Heart left ventricle (tissue), 16 donors: ENCODE results near the gene NXPH4. TPM values are rescaled to one million over a fixed set of nuclear protein-coding genes. Genes with fewer than 3 reads are reported as not detected.

Source experiments
- ATAC-seq, 4 donors: fragments of 200-7000 bp; cut with Tn5 transposase; one replicate each; pipeline ENCODE4 v1.9.1; 2020 to 2022; ENCODE audit warnings: moderate library complexity in 4 of 4, mild to moderate bottlenecking in 3 of 4, moderate number of reproducible peaks in 1 of 4
- DNase-seq, 5 donors: peaks; one replicate each; pipeline ENCODE4 v3.0.0-alpha.2; 2020
- H3K27ac ChIP-seq, 12 donors: fragments of 200-600 bp; sonication (generic) in 4 of 12; one replicate each; pipeline versions ENCODE4 v1.5.0 to v1.8.0; 2016 to 2022; ENCODE audit warnings: mild to moderate bottlenecking in 2 of 12
- H3K27me3 ChIP-seq, 9 donors: fragments of 200-600 bp; sonication (generic) in 2 of 9; one replicate each; pipeline versions ENCODE4 v1.5.1 to v1.8.0; 2016 to 2022; ENCODE audit warnings: mild to moderate bottlenecking in 3 of 9
- H3K36me3 ChIP-seq, 9 donors: fragments of 200-600 bp; sonication (generic) in 2 of 9; one replicate each; pipeline versions ENCODE4 v1.5.0 to v1.8.0; 2018 to 2022; ENCODE audit warnings: mild to moderate bottlenecking in 2 of 9
- H3K4me1 ChIP-seq, 12 donors: fragments of 200-600 bp; sonication (generic) in 4 of 12; one replicate each; pipeline versions ENCODE4 v1.5.0 to v1.8.0; 2016 to 2022; ENCODE audit warnings: mild to moderate bottlenecking in 3 of 12
- H3K4me3 ChIP-seq, 12 donors: fragments of 200-600 bp; sonication (generic) in 4 of 12; one replicate each; pipeline versions ENCODE4 v1.5.0 to v1.8.0; 2017 to 2022; ENCODE audit warnings: mild to moderate bottlenecking in 9 of 12, moderate library complexity in 4 of 12
- H3K9me3 ChIP-seq, 12 donors: fragments of 200-600 bp; sonication (generic) in 4 of 12; one replicate each; pipeline versions ENCODE4 v1.5.0 to v1.8.0; 2016 to 2022; ENCODE audit warnings: mild to moderate bottlenecking in 1 of 12
- CTCF ChIP-seq, 12 donors: fragments of 200-600 bp; sonication (generic) in 4 of 12; IDR thresholded peaks; one replicate each; pipeline versions ENCODE4 v1.5.0 to v1.8.0; 2018 to 2022; ENCODE audit warnings: antibody characterized with exemption in 12 of 12, mild to moderate bottlenecking in 5 of 12
- POLR2A ChIP-seq, 2 donors: fragments of 450-650 bp; IDR thresholded peaks; one replicate each; pipeline ENCODE4 v1.6.1; 2017; ENCODE audit warnings: antibody characterized with exemption in 2 of 2, mild to moderate bottlenecking in 2 of 2, moderate library complexity in 2 of 2
- WGBS, 4 donors: extraction: QIAGEN DNeasy Blood & Tissue Kit in 2 of 4; methylation state at CpG; one replicate each; pipeline versions ENCODE4 v1.1.5 to v1.1.7; 2013 to 2018; 5-methylcytosine and 5-hydroxymethylcytosine counted together
- intact Hi-C, 10 donors: fragments of 100-400 bp; cut with DNase I; formaldehyde crosslinking; loops; one replicate each; pipeline versions ENCODE4 v1.11.1 to v1.14.2; 2022
- polyA plus RNA-seq, 2 donors: library from polyadenylated mRNA; stranded (reverse); fragments of 200-250 nt; gene quantifications; one replicate each; pipeline ENCODE4 v1.2.3, GENCODE V29; 2013
- total RNA-seq, 9 donors: library from RNA; depleted of rRNA in 2 of 9; stranded (reverse); fragments of >200 nt in 2 of 9; fragmentation: NEBNext Ultra II Directional in 3 of 9; extraction: Animal tissue kit (Norgen Biotek cat#: 25700) in 3 of 9; gene quantifications; one replicate each; pipeline versions ENCODE4 v1.1.0 to v1.2.4, GENCODE V29; 2016 to 2023
- donor health status: ischemic (EF 13 %, LVEDD 7.1; RV severe dilation, severe dysfunction).
- donor health status: healthy with polysubstance abuse.
- donor health status: DM: no; HTN: yes; CAD: no.
- donor health status: DM: no; HTN: no; CAD: no.
- donor health status: ischemic (EF 25% LVEDD 6.9; RV normal size, moderate dysfunction).
- donor health status: ischemic (EF 25% LVEDD 5.7; RV mildly dilated, moderate dysfunction).
- donor health status: healthy.
- donor health status: DM: yes; HTN: yes; CAD: no.
- donor health status: ischemic (EF 35%, LVEDD 5.7; RV mildly dilated, moderate dysfunction).
- donor health status: nonischemic (EF 11% LVEDD 7.7; RV severe dilation, severe dysfunction).
- donor health status: DM: yes; HTN: yes; CAD: no.
- donor health status: PGD.
- donor health status: ischemic (EF 29% LVEDD 5.4; RV normal size, mild dysfunction).
- donor health status: nonischemic (EF 23%, LVEDD 6.1; RV moderate dilation, normal function).

The NXPH4 gene
- total and polyA plus RNA-seq, 11 donors: 1.3 to 8.0 (median 3.0) TPM

- WGBS, 4 donors: 1 to 2% (median 1%) methylated on average over 60 to 72 of the region's 72 CpGs
- TF ChIP-seq POLR2A (IDR thresholded peaks at IDR 0.05) (no peak), CTCF (IDR thresholded peaks at IDR 0.05) (peak in 1 of 12 donors; percentile 1)
- intact Hi-C loops: no loop called here
- DNase-seq: peak in 4 of 5 donors; percentile 55 to 68 (median 63)
- peaks cover 4 to 80% (median 36%) of the 10 kb centered on the region in 9 donors for H3K27me3 ChIP-seq
- no peaks in the 10 kb centered on the region for H3K36me3 ChIP-seq
- ATAC-seq: peak in 2 of 4 donors; percentile 5 to 14
- peaks cover 5 to 87% (median 54%) of the 10 kb centered on the region in 12 donors for H3K4me1 ChIP-seq
- H3K9me3 ChIP-seq: no peaks in the 10 kb centered on the region
- peak overlapping the region; percentile 3 to 66 (median 56) for H3K4me3 ChIP-seq
- H3K27ac ChIP-seq: peak overlapping the region in 4 of 12 donors; percentile 5 to 49 (median 25)
Observed at GRCh38 chr12:57240066-57240921, 23.7 kb downstream of the NXPH4 start.

DNA sequence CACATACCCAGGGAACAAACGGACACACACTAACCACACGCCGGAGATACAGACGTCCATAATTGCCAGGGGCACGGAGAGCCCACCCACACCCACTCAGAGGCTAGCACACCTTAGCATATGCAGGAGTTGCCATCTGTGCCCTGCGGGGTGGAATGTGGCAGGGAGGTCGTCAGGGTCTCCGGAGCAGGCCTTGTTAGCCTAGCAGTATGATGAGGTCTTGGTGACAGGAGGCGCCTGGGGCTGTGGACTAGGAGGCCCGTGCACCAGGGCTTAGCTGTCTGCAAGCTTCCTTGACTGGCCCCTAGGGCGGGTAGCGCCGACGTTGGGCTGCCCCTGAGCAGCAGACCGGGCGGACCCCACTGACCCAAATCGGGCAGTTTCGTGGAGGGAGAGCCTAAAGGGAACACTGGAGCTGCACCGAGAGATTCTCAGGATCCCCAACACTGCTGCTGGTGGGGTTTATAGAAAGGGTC, 24.4 kb downstream of the NXPH4 start:
- Histone ChIP-seq H3K27ac (no peak overlapping the region), H3K4me3 (peak overlapping the region in 9 of 12 donors; percentile 44 to 66 (median 57)), H3K9me3 (no peaks in the 10 kb centered on the region), H3K4me1 (peaks cover 5 to 80% (median 50%) of the 10 kb centered on the region in 12 donors), H3K36me3 (no peaks in the 10 kb centered on the region), H3K27me3 (peaks cover 4 to 74% (median 36%) of the 10 kb centered on the region in 9 donors)
- ATAC-seq (no peak), DNase-seq (peak in 1 of 5 donors; percentile 61)
- TF ChIP-seq POLR2A (IDR thresholded peaks at IDR 0.05) (no peak), CTCF (IDR thresholded peaks at IDR 0.05) (no peak)
- intact Hi-C loops: no loop called here
- WGBS, 4 donors: 27 to 50% (median 28%) methylated on average over 18 to 19 of the region's 19 CpGs; no CpG with 5 or more reads in 1 of the 4 donors

DNA sequence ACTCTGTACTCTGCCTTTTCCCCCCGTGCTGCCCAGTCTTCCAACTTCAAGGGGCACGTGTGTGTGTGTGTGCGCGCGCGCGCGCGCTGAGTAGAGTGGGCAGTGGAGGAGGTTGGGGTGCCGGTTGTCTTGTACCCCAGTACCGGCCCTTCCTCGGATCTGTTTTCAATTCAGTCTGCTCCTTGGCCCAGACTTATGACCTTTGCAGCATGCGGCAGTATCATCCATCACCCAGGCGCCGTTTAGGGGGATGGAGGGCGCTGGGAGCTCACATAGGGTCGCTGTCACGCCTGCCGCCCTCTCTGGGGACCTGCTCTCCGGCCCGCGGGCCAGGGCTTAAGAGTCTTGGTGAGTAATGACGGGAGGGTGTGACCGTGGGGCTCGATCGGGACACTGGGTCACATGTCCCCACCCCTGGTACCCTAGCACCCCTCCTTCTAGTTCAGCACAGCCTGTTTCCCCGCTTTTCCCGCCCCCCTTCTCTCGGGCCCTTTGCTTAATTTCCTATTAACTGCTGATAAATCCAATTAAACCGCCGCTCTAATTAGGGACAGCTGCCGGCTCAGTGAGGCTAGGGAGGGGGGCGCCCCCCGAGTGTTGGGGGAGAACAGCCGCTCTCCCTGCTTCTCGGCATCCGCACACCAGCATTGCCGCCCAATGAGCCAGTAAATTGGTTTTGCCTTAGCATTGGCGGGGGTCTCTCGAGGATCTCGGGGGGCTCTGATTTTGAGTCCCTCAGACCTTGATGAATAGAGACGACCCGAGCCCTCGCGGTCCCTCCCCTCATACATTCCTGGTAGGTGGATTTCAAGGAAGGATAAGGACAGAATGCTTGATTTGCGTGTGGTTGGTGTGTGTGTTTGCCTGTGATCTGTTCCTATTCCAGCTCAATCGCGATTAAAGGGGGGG, 25.1 kb downstream of the NXPH4 start:
- WGBS, 4 donors: 18 to 44% (median 36%) methylated on average over 48 of the region's 48 CpGs
- Histone ChIP-seq H3K27ac (no peak overlapping the region), H3K4me3 (peak overlapping the region in 1 of 12 donors; percentile 40), H3K4me1 (peaks cover 5 to 73% (median 50%) of the 10 kb centered on the region in 12 donors), H3K9me3 (no peaks in the 10 kb centered on the region), H3K36me3 (no peaks in the 10 kb centered on the region), H3K27me3 (peaks cover 4 to 68% (median 36%) of the 10 kb centered on the region in 9 donors)
- ATAC-seq (no peak), DNase-seq (no peak)
- TF ChIP-seq CTCF (IDR thresholded peaks at IDR 0.05) (no peak), POLR2A (IDR thresholded peaks at IDR 0.05) (no peak)
- intact Hi-C loops: no loop called here
